Renal pelvis (tissue), 4 donors: ENCODE measurements around the gene SLC23A1. TPM values are rescaled to one million over a fixed set of nuclear protein-coding genes. Genes with fewer than 3 reads are reported as not detected.
"Not testable (repeated sequence)": the region's sequence is repeated elsewhere in the genome, so short reads cannot be mapped to it uniquely, and the experiment has no call there.

Source experiments
- DNase-seq: peaks from one replicate; pipeline ENCODE4 v3.0.0-alpha.2; 2013
- polyA plus RNA-seq, 3 donors: library from polyadenylated mRNA; unstranded; fragments of 120-200 nt; gene quantifications; one replicate each; pipeline ENCODE4 v1.2.1, GENCODE V29; 2013; ENCODE audit not compliant: insufficient read length in 3 of 3

SLC23A1 gene
- polyA plus RNA-seq, 3 donors, result 15.0 to 22.0 (median 18.0) TPM

- DNase-seq, result not testable (repeated sequence)
These were observed 26.0 kb upstream of the SLC23A1 start for GRCh38 chr5:139409116-139409515.

GRCh38 chr5:139408191-139408590 lies 25.1 kb upstream of the SLC23A1 start:
- no peak for DNase-seq

DNA sequence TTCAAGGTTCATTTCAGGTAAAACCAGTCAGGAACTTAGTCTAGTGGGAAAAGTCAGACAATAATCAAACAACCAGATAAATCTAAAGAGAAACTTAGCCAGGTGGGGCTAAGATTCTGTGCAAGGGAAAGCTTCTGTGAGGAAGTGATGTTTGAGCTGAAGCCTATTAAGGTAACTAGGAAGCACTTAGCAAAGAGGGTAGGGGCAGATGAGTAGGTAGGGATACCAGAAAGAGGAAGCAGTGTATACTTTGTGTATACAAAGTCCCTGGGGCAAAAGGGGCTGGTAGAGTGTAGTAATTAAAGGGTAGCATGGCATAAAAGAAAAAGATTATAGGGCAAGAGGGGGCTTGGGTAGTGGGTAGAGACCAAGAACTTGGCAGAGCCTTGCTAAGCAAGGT lies 24.4 kb upstream of the SLC23A1 start:
- DNase-seq, result no peak

GRCh38 chr5:139406963-139407362 lies 23.9 kb upstream of the SLC23A1 start:
- DNase-seq, result no peak

DNA sequence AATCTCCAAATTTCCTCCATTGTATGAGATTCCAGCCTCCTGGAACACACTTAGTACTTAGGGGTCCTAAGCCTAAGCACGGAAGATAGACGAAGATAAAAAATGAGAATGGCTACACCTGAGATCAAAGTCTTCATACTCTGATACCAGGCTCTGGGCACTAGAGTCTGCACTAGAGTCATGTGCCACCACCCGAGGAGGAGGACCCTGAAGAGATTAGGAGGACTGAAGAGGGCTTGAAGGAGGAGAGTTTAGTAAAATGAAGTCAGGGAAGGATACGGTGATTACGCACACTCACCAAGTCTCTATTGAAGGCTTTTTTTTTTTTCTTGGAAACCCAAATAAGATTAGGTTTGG lies 21.4 kb upstream of the SLC23A1 start:
- DNase-seq, result no peak

GRCh38 chr5:139403787-139404483 lies 20.8 kb upstream of the SLC23A1 start, which contains the start of gene SPATA24:
TSS of gene SPATA24 (minus strand) at chr5:139404089. CDS start at chr5:139404060, 29 bp downstream.
- peak; percentile 98 for DNase-seq

DNA sequence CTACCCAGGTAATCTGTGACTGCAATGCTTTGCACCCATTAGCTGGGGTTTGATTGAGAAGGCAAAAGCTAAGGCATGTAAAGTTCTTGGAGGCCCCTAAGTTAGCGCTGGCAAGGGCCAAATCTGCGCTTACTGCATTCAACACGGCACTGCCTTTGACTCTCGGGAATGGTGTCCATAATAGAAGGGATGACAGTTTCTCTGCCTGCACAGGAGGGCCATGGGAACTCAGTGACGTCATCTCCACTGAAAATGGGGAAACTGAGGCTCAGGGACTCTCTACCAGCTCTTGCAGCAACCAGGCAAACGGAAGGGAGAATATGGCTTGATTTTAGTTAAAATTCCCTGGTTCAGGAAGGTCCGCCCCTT lies 20.3 kb upstream of the SLC23A1 start:
- no peak for DNase-seq

GRCh38 chr5:139402561-139403158 lies 19.6 kb upstream of the SLC23A1 start:
- no peak for DNase-seq

DNA sequence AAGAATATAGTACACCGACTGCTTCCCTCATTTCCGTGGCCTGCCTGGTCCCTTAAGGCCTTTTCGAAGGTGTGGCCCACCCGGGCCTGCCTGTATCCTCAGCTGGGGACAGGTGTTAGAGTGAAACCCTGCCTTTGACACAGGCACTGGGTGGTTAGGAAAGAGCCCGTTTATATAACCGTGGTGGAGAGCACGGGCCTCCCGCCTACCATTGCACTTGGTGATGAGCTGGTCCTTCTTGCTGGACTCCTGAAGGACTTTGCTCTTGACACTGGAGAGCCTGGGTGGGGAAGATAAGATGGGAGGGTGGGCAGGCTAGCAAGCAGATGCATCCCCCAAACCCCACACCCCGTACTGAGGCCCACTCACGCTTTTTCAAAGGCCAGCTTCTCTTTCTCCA lies 18.4 kb upstream of the SLC23A1 start:
- no peak for DNase-seq

- DNase-seq, result no peak
These were observed 16.5 kb upstream of the SLC23A1 start for GRCh38 chr5:139399501-139400121.

DNA sequence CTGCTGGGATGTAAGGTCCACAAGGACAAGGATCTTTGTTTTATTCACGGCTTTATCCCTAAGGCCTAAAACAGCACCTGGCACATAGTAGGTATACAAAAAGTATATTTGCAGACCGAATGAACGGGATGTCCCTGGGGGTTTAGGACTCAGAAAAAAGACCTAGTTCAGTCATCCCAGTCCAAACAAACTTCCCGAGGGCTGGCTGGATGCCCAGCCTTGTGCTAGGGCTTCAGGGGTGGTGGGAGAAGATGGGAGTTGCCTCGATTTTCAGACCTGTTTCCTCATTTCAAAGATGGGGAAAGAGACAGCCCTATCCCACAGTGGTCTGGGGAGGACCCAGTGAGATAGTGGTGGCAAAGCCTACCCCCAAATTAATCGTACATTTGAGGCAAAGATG lies 14.8 kb upstream of the SLC23A1 start:
- no peak for DNase-seq

GRCh38 chr5:139396691-139397090 lies 13.6 kb upstream of the SLC23A1 start:
- no peak for DNase-seq

- no peak for DNase-seq
These were observed 12.9 kb upstream of the SLC23A1 start for GRCh38 chr5:139395844-139396640.

DNA sequence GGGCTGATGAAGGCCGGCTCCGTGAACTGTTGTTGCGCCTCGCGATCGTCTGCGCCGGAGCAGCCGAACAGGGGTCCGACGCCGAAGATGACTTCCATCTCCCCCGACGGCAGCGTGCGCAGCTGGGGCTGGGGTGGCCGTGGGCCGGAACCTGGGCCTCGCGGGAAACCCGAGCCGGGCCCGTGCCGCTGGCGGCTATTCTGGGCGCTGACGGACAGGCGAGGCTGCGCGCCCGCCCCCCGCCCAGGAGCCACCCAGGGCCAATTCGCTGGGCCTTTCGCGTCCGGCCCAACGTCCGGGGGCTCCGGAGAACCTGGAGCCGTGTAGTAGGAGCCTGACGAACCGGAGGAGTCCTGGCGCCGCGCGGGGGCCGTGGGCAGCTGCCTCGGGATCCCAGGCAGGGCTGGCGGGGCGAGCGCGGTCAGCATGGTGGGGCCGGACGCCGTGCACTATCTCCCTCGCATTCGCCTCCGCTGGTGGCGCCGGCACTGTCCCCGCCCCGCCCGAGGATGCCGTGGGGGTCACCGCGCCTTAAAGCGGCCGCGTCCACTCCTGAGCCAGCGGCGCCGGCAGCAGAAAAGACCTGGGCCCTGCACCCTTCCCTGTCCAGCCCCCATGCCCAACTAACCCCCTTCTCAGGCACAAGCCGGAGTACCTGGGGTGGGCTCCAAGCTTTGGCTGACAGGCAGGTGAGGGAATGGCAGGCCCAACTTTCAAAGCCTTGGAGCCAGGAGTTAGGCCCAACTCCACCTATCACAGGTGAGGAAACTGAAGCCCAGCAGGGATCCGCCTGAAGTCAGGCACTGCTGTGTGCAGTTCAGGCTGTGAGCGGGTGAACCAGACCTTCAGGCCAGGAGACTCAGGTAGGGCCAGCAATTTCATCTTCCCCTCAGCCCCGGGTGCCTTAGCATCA lies 11.8 kb upstream of the SLC23A1 start, which contains the start of gene PROB1:
PROB1 (minus strand) TSS at position 451 of the 913 bp plus-strand sequence; CDS start at position 428, 23 bp downstream.
- DNase-seq, result no peak

- peak; percentile 31 for DNase-seq
These were observed 11.1 kb upstream of the SLC23A1 start for GRCh38 chr5:139394123-139394653.

GRCh38 chr5:139393497-139394122 lies 10.5 kb upstream of the SLC23A1 start:
- DNase-seq, result no peak

DNA sequence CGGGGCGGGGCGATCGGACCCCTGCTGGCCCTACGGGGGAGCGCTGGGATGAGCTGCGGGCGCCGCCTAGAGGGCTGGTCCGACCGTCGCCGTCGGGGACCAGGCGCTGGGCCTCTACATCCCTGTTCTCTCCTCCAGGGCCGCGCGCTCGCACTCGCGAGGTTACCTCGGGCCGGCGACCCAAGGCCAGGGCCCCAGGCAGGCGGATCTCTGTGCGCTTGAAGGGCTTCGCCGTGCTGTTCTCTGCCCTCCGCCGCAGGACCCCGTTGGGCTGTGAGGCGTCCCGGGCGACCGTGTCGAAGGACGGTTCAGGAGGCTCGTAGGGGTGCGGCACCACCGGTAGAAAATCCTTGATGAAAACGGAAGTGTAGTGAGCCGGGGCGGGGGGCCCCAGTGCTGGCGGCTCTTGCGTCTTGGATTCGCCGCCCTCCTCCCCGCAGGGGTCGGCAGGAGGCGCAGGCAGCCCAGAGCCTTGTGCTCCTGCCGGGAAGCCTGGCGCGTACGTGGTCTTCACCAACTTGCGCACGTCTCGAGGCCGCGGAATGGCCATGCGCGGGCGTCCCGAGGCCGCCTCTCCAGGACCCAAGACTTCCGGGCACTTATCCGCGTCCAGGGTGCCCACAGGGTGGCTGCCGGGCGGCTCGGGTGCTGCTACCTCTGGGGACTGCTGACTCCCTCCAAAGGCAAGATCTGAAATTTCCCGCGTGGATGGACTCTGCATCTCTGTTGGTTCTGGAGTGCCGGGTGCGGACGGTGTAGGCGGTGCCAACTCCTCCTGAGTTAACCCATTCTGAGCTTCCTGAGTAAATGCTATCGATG lies 9.8 kb upstream of the SLC23A1 start:
- DNase-seq, result peak; percentile 56

GRCh38 chr5:139392324-139392677 lies 9.2 kb upstream of the SLC23A1 start:
- DNase-seq, result no peak

DNA sequence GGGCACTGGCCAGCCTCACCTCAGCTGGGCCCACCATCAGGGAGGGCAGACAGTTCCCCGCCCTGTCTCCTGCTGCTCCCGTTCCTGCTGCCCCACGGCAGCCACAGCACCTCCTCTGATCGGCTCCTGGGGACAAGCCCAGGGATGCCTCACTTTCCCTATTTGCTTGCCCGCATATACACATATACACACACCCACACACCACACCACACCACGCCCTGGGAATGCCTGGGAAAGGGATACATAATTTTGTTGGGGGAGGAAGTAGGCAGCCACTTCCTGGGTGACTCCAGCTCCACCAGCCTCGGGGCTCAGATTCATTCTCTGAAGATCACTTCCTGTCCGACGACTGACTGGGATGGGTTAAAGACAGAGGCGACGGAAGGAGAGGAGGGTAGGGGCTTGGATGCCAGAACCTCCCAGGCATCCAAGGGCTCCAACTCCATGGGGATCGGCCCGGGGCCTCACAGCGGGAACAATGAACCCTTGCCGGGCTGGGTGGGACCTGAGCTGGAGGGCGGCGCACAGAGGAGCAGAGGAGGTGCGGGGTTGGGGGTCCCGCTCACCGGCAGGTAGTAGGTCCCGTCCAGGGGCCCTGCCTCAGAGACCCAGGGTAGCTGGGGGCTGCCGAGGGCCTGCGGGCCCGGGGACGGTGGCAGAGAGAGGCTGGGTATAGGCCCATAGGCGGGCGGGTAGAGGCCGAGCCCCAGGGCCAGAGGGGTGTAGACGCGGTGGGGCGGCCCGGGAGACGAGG lies 8.7 kb upstream of the SLC23A1 start:
- no peak for DNase-seq
